OCI-LY3 (cell line): ENCODE results near the gene CARS2.

ENCODE experiments used
- EZH2phosphoT487 ChIP-seq: fragments of 200-600 bp; shearing (Covaris generic); IDR thresholded peaks from 2 replicates; pipeline ENCODE4 v1.6.1; 2018; ENCODE audit warnings: antibody characterized with exemption, mixed run types, low read depth
- TF ChIP-seq, protein P1 (sequence below): fragments of 200-600, 300-600 bp; sonication (generic); IDR thresholded peaks from 2 replicates; pipeline ENCODE4 v1.5.1; 2014; ENCODE audit warnings: antibody characterized with exemption, low read length, low read depth

DNA sequence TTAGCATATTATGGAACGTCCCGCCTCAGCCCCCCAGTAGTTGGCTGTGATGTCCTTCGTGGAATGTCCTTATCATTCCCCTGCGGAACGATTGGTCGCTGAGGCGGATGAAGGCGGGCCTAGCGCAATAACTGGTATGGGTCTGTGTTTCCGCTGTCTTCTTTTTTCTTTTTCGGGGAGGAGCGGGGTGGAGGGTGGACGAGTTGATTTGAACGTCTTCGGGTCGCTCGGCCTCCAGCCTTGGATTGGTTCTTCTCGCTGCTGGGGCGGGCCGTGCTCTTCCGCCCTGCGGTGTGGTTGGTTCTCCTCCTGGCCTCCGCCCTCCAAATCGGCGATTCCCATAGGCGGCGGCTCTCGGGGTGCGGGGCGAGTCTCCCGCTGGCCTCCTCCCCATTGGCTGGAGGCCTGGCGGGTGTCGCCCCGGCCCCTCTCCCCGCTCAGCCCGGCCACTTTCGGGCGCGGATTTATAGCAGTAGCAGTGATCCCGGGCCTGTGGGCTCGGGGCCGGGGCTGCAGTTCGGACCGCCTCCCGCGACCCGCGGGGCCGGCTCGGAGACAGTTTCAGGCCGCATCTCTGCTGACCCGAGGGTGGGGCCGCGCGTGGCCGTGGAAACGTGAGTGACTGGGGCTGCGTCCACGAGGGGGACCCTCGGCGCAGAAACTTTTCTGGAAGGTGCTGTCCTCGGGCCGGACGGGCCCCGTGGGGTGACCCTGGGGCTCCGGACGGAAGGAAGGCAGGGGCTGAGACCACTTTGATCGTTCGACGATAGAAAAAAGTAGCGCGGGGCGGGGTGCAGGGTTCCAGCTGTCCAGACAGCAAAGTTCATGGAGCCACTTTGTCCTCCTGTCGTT is 9.7 kb upstream of the CARS2 start:
- TF ChIP-seq, protein P1, sequence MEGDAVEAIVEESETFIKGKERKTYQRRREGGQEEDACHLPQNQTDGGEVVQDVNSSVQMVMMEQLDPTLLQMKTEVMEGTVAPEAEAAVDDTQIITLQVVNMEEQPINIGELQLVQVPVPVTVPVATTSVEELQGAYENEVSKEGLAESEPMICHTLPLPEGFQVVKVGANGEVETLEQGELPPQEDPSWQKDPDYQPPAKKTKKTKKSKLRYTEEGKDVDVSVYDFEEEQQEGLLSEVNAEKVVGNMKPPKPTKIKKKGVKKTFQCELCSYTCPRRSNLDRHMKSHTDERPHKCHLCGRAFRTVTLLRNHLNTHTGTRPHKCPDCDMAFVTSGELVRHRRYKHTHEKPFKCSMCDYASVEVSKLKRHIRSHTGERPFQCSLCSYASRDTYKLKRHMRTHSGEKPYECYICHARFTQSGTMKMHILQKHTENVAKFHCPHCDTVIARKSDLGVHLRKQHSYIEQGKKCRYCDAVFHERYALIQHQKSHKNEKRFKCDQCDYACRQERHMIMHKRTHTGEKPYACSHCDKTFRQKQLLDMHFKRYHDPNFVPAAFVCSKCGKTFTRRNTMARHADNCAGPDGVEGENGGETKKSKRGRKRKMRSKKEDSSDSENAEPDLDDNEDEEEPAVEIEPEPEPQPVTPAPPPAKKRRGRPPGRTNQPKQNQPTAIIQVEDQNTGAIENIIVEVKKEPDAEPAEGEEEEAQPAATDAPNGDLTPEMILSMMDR, result peak; percentile 37
- TF ChIP-seq EZH2phosphoT487, result no peak
